GM21367 (cell line): ENCODE data around the gene WNK2.

ENCODE experiments used
- ATAC-seq: cut with Tn5 transposase; IDR thresholded peaks from one replicate; pipeline ENCODE4 v1.9.1; 2021; ENCODE audit not compliant: unreplicated experiment

WNK2 gene

GRCh38 chr9:93161786-93162562 lies 22.0 kb upstream of the WNK2 start:
- ATAC-seq: no peak

- no peak for ATAC-seq
Observed at GRCh38 chr9:93164085-93164484, 19.9 kb upstream of the WNK2 start.

- ATAC-seq: no peak
Observed at GRCh38 chr9:93166699-93167098, 17.2 kb upstream of the WNK2 start.

DNA sequence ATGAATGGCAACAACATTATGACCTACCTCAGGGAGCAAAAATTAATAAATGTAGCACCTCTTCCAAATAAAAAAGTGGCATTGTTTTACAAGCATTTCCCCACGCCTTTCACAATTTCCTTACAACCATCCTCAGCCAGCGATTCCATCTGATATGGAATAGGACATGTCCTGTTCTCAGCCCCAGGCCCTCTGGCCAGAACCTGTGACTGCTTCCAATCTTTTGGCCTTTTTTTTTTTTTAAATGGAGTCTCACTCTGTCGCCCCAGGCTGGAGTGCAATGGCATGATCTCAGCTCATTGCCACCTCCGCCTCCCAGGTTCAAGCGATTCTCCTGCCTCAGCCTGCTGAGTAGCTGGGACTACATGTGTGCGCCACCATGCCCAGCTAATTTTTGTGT lies 16.8 kb upstream of the WNK2 start:
- ATAC-seq: no peak

DNA sequence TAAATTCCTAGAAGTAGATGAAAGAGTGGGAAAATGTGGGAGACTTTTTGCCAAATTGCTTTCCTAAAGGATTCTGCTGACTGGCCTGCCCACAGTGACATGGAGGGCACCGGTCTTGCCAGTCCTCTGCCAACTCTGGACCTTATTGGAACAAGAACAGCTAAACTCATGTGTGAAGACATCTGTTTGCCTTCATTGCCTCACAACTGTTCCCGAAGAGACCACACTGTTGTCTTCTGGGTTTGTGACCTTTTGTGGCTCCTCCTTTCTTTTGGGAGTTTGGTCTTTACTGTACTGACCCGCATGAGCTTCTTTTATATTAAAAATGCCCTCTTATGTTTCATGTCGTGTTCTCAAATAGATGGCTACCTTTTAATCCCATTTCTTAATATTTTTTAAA lies 16.1 kb upstream of the WNK2 start:
- no peak for ATAC-seq

DNA sequence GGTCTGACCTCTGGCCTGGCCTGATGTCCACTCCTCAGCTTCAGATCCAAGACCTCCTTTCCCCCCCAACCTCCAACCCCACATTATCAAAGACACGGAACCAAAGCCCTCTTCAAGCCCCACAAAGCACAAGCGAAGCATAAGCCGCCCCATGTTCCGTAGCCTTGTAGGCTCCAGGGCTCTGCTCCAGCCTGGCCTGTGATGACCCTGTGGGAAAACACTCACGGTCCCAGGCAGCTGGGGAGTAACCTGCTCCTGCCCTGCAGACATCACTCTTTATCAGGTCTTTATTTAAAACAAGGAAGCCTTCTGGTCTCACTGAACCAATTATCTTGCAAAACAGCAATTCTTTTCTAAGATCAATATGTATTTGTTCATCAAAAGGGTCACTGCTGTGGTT lies 15.4 kb upstream of the WNK2 start:
- no peak for ATAC-seq

DNA sequence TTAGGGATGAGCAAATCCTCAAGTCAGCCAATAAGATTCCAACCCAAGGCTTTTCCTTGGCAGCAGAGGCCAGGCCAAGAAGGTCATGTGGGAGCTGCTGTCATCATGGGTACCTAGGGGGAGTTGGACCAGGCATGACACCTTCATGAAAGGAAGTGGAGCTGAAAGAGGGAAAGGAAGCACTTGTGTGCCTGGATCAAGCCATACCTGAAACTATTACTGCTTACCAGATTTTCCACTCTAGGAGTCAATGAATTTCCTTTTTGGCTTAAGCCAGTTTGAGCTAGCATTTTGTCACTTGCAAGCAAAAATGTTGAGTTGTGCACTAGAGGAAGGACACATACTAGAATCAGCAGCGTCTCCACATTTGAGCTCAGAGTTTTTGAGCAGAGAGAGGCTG lies 14.5 kb upstream of the WNK2 start:
- ATAC-seq: no peak

- ATAC-seq: no peak
Observed at GRCh38 chr9:93170571-93170970, 13.4 kb upstream of the WNK2 start.

DNA sequence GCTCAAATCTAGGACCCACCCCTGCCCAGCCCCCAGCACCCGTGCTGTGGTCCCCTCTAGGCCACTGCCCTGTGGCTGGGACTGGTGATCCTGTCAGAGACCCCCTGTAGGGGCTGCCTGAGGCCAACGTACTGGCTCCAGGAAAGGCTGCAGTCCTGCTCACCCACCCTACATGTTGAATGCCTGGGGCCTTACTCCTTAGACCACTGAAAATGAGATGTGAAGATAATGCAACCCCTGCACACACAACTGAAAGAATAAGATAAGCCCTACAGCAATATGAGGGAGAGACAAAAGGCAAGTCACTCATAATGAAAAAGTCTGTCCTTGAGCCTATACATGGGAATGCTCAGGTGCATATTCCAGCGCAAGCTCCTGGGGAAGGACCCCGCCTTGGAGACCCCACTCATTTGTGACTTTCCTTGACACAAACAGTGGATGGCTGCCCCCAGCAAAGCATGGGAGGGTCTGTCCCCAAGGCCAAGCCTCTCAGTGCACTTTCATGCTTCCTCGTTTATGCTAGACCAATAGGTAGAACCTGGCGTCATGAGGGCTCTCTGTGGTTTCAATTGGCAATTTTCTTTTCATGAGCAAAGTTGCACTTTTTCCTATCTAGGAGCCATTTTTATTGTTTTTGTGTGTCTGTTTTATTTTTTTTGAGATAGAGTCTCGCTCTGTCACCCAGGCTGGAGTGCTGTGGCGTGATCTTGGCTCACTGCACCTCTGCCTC lies 12.5 kb upstream of the WNK2 start:
- no peak for ATAC-seq

GRCh38 chr9:93172666-93173364 lies 11.1 kb upstream of the WNK2 start:
- ATAC-seq: no peak

DNA sequence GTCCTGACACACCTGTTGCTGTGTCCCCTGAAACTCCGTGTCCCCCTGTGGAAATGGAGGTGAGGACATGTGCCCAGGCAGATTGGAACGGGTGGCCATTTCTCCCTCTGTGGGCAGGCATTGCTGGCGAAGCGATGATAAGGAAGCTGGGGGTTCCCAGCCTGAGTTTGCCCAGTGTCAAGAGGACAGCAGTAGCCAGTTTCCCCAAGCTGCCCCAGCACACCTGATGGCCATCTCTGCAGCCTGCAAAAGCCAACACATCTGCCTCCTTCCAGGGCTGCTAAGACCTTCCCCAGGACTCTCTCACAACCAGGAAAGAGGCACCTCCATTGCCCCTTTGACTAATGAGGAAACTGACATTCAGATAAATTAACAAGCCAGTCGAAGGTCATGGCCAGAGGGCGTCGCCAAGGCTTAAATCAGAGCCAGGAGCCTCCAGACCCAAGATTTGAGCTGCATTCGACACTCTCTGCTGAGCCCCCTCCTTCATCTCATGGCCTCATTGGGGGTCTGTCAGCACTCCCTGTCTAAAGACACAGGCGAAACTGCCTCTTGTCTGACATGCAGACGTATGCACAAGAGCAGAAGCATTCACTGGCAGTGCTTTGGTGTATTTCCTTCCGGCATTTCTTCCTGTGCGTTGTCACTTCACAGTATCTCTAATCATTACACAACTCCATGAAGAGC lies 10.4 kb upstream of the WNK2 start:
- no peak for ATAC-seq

DNA sequence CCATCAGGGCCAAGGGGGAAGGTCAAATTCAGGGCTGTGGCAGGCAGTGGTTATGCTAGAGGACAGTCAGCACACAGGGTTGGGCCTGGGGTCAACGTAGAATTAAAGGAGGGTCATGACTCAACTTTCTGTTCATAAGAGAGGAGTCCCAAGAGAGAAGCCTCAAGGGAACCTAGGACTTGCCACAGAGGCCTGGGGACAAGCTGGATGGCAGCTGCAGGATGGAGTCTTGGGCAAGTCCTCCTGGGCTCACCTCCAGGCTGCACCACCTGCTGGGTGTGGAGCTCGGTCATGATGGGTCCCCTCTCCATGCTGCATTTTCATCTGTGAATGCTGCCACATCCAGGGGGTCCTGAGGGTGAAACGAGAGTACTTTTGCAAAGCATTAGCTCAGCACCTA lies 9.0 kb upstream of the WNK2 start:
- ATAC-seq: no peak

GRCh38 chr9:93177676-93178075 lies 6.3 kb upstream of the WNK2 start:
- ATAC-seq: no peak

DNA sequence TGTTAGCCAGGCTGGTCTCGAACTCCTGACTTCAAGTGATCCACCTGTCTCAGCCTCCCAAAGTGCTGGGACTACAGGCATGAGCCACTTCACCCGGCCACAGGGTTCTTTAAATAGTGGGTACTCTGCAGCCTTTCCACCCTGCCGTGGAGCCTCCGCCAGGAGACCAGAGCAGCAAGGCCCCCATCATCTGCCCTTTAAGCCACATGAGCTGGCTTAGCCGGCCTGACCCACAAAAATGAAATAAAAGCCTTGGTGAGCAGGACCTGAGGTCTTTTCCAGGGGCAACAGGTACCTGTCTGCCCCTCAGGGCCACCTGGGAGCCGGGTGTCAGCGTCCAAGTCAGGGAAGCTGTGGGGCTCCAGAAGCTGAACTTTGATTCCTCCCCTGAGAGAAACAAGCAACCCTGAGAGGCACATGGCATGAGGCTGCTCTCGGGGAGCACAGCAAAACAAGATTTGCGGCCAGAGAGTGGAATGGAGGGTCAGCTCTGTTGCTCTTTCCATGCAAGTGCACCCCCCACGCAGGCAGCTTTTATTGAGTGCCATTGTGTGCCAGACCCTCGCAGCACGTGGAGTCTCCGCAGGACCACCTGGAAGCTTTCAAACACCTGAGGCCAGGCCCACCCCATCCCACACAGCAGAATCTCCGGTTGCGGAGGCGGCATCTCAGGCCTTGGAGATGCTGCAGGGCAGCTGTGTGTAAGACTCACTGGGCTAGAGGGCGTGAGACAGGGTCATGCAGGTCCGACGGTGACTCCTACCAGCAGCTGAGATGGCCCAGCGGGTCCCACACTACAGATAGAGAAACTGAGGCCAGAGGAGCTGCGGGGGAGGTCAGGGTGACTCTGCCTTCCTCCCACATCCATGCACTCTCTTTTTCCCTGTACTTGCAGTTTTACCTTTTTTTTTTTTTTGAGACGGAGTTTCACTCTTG lies 4.8 kb upstream of the WNK2 start:
- no peak for ATAC-seq

GRCh38 chr9:93180938-93181337 lies 3.0 kb upstream of the WNK2 start:
- ATAC-seq: no peak

GRCh38 chr9:93181672-93182435 lies 2.1 kb upstream of the WNK2 start:
- no peak for ATAC-seq

GRCh38 chr9:93182572-93182971 lies 1.4 kb upstream of the WNK2 start:
- no peak for ATAC-seq

DNA sequence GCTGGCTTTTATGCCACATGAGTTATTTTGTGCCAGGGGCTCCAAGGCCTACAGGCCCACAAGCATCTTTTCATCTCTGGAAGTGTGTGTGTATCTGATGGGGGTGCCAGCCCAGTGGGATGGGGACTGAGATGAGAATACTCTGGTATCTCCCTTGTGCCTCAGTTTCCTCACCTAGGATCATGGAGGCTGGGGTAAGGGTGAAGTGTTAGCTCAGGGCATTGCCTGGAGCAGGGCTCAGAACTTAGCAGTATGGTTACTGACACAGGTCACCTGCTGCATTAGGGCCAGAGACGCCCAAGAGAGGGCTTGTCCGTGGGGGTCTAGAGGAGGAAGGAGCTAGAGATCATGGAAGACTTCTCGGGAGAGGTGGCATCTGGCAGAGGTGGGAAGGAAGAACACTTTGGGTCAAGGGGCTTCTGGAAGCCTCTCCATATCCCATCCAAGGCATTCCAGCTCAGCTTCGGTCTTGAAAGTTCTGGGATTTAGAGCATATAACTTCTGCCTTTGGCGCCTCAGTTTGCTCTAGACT lies 742 bp upstream of the WNK2 start:
- no peak for ATAC-seq
